ENCODE results near the gene TRAF1.

TRAF1 gene

DNA sequence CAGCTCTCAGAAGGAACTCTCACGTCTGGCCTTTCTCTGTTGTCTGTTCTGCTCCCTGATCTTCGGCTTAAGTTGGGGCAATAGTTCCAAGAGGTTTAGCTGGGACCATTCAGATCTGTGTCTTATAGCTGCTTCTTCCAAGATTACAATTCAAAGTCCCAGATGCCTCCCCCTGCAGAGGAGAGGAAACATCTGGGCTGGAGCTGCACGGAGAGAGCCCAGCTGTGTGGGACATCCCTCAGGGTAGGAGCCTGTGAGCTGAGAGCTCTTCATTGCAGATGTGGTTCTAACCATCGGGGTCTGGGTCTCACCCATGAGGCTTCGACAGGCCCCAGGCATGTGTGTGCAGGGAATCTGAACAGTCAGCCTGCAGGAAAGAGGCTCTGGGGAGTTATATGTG lies 40.6 kb downstream of the TRAF1 start:
- no peak for DNase-seq

DNA sequence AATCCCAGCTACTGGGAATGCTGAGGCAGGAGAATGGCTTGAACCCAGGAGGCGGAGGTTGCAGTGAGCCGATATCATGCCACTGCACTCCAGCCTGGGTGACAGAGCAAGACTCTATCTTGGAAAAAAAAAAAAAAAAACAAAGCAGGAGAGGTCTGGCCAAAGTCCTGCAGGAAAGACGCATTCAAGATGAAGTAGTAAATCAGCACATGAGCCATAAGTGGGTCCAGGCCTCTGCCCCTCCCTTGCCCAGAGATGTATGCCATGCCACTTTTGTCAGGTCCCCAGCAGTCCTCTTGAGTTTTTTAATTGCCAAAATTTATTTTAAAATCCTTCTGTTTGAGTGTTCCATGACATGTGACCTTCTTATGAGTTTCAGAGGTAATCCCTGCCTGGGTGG lies 41.1 kb downstream of the TRAF1 start:
- no peak for DNase-seq

DNA sequence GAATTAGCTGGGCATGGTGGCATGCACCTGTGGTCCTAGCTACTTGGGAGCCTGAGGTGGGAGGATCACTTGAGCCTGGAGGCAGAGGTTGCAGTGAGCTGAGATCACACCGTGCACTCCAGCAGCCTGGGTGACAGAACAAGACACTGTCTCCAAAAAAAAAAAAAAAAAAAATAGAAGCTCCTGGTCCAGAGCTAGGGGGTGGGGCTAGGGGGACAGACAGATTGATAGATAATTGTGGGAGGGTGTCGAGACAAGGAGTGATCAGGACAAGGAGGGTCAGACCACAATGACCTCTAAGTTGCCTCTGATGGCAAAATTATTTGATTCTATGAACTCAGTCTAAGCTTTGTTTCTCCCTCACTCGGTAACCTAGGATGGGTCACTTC lies 43.0 kb downstream of the TRAF1 start:
- DNase-seq, result no peak

DNA sequence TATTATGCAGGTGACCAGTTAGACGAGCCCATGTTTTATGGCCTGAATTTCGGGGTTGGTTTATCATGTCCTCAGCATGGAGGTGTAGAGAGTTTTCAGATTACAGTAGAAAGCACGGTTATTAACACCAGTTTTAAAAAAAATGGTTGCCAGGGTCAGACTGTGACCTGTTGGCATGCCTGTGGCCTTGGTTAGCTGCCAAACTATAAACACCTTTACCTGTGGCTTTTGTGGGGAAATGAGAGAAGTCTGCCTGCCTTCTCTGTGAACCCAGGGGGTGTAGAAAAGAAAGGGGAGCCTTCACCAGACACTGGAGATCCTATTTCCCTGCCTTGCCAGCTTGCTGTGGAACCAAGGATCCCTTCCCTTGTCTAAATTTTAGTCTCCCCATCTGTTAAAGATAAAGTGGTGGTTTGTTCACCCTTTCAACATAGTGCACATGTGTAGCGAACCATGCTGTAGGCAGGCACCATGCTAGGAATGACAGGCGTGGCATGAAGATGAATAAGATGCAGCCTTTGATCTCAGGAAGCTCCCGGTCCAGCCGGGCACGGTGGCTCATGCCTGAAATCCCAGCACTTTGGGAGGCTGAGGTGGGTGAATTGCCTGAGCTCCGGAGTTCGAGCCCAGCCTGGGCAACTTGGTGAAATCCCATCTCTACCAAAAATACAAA lies 43.5 kb downstream of the TRAF1 start:
- DNase-seq, result no peak

DNA sequence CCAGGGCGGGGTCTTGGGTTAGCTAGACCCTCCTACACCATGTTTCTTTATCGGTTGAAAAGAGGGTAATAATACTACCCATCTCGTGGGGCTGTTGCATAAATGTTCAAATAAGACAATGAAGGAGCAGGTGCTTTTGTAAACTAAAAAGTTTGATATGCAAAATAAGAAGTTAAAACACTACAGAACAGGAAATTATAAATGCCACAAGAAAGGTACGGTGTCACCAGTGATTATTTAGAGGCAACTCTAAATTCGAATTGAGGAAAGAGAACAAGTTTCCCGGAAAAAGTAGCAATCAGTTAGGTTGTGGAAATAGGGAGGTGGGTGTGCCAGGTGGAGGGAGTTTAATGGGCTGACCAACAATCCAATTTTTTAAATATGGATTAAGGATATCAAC lies 47.1 kb downstream of the TRAF1 start:
- DNase-seq, result no peak

DNA sequence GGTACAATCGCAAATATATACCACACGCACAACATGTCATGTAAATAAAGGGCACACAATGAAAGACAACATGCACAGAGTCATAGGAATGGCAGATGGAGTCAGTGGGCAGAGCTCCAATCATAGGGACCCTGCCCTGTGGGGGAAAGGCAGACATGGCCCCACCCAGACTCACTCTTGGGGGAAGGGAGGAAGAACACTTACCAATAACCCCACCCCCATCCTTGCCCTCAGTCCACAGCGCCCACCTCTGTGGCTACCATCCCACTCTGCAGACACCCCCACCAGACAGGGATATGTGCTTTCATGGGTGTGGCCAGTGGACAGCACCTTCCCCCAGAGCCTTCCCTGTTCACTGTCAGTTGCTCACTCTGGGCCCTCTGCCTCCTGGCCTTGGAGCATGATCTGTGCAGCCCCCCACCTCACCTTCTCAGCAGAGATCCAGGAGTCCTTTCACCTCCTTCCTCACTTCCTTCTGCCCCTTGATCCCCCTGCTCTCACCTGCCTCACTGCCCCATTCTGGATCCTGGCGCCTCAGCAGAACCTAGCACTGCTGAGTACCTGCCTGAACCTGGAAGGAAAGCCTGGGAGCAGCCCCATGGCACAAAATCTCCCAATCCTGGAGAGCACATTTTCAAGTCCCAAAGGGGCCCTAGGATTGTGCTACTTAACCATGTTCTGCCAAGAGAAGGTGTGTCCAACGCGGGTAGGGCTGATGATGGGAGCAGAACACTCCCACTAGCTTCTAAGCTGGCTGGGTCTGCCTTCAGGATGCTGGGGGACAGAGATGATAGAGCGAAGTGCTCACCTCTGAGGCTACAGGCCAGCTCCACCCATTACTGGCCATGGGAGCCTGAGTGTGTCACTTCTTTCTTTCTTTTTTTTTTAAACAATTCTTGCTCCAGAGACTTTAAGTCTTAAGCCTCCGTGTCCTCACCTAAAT lies 48.1 kb downstream of the TRAF1 start:
- no peak for DNase-seq

DNA sequence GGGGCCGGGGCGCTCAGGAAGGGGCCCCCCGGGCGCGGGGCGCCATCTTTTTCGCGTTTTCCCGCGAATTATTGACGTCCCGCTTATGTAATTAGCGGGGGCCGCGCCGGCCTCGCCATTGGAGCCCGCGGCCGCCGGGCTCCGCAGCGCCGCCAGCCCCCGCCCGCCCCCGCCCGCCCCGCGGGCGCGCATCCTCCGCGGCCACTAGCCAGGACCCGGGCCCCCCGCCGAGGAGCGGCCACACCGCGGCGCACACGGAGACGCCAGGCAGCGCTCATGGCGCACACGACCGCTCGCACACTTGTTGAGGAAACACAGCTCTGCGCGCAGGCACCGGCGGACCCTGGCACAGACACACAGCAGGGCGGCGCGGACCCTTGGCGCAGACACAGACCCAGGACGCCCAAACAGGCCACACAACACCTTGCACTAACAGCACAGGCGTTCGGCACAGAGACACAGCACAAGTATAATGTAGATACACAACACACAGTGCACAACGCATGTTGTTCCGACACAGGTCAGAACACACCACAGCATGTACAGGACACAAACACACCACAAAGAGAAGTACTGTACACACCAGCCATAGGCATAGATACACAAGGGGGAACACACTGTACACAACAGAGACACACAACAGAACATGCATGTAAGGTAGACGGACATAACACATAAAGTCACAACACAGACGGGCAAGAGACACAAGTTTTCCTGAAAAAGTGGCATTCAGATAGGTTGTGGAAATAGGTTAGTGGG lies 49.1 kb downstream of the TRAF1 start:
- no peak for DNase-seq

DNA sequence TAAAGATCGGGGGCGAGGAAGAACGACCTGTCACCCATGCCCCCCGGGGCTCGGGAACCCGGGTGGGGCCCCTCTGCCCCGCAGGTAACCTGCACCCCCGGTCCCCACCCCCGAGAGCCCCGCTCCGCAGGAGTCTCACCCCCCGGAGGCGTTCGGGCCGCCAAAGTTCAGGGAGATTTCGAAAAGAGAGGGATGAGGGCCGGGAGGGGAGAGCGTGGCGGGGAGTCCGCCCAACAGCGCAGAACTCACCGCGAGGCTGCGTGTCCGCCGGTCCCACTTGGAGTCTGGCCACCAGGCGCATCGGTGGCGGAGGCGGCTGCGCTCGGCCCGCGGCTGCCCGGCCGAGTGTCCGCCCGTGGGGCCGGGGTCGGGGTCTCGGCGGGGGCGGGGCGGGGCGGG lies 49.8 kb downstream of the TRAF1 start, which contains the start of gene PHF19:
TSS of gene PHF19 (minus strand) at position 347 of the 399 bp plus-strand sequence. CDS start 2,447 bp downstream, outside the sequence.
- DNase-seq, result no peak

DNA sequence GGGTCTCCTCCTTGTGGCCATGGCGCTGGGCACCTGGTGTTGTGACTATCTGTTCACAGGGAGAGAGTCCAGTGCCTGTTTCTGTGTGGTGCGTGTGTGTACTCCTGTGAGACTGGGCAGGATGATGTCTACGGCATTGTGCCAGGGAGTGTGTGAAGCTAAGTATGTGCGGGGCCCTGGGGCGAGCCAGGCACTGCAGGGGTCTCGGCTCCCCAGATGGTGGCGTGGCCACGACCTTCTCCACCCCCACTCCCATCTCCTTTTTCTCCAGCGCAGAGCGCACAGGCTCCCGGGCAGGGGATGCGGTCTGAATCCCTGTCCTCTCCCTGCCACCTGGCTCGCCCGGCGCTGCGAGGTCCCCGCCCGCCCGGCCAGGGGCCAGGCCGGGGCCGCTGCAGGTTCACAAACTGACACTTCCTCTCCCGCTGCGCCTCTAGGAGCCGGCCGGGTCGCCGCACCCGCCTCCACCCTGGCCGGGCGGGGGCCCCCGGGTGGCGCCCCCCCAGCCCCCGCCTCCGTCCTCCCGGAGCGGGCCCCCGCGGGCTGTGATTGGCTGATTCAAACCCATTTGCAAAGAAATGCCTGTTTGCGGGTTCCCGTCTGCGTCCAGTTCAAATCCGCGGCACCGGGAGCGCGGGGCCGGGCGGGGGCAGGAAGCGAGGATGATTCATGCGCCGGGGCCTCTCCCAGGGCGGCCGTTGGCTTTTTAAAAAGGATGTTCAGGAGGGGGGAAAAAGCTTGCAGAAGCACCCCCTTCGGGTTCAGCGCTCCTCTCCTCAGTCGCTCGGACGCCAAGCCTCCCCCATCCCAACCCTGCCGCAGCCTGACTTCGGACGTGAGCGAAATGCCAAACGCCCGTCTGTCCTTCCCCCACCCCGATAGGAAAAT lies 50.4 kb downstream of the TRAF1 start:
- DNase-seq, result peak; percentile 59

DNA sequence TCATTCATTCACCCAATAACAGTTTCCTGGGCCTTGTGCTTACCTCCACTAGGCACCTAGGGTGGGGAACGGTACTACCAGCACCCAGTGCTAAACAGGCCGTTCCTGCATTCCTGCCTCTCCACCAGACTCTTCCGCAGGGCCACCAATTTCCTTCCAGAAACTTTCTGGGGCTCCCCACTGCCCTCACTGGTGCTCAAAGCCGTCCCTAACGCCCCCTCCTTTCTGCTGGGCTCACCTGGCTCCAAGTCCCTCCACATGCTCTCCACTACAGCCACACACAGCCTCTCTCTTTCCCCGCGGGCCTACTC lies 51.0 kb downstream of the TRAF1 start:
- no peak for DNase-seq

DNA sequence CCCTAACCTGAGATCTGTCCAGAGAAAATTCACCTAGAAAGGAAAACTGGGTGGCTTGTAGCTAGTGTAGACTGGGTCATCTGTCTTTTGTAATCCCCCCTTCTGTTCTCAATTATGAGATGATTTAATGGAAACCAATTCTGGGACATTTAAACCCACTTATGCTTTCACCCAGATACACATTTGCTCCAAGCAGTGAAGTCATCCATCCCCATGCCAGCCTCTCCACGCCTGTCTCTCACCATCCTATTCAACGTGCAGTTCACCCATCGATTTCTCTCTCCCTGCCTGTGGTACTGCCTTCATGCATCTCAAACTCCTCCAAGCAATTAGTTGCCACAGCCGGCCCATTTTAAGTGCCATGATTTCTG lies 51.4 kb downstream of the TRAF1 start:
- DNase-seq, result no peak

DNA sequence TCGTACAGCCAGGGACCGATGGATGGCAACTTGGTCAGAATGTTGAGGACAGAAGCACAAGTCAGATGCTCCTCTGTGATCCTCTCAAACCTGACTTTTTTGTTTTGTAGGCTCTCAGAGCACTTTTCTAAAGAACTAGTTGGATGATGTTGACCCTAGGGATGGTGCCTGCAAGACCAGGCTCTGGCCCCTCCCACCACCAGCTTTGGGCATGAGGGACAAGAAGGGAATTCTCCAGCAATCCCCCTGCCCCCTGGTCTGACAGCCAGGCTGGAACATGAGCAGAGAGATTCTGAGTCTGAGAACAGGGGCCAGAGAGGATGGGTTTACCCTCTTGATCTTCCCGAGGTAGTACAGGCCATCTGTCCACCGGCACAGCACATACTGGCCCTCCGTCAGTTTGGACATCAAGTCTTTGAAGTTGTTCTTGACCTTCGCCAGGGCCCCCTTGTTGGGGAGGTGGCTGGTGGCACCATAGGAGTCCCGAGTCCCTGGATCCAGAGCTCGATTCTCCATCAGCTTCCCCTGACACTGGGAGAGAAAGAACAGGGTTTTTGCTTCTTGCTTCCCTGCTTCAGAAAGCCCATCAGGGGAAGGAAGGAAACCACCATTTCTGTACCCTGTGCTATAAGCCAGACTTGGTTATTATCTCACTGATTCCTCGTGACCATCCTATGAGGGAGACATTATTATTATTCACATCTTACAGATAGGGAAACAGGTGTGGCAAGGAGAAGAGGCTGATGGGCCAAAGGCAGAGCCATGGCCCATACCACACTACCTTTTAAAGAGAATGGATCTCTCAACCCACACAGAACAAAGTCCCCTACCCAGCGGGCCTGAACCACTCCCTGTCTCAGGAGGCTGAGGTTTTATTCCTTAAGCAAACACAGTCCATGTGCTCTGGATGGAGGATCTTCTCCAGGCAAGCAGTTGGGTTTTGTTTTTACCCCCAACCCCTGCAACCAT lies 52.1 kb downstream of the TRAF1 start:
- DNase-seq, result no peak

DNA sequence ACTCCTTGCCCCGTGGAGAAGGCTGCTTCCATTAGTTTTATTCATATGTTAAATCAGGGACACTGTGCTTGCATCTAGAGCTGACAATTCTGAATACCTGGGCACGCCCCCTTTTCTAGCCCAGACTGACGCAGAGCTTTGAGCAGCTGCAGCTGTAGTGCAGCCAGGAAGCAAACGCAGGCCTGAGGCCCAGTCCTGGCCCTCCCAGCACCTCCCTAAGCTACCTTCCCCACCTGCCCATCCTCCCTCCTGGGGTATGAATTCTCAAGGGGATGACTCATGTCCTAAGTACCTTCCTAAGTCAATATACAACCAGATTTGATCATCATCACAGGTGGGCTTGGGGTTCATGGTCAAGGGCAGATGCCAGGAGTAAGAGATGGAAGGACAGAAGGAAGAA lies 53.1 kb downstream of the TRAF1 start:
- DNase-seq, result no peak

DNA sequence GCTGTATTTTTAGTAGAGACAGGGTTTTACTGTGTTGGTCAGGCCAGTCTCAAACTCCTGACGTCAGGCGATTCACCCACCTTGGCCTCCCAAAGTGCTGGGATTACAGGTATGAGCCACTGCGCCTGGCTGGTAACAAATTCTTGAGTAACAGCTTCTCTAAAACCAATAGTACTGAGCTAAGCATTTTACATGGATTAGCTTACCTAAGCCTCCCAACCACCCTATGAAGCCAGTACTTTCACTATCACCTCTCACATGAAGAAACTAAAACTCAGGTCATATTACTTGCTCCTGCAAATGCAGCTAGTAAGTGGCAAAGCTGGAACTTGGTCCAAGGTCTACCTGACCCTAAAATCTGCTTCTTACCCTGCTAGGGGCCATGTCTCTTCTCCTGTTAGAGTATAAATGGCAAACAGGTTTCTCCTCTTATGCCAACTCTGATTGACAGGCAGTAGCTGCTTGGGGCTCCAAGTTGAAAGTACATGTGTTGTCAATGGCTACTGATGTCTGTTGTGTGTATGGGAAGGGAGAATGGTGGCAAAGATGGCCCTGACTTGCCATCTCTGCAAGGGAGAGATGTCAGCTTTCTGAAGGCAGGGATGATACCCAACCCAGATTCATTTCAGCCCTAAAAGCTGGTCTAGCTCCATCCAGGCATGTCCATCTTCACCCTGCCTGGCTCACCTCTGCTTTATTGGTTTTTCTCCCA lies 53.6 kb downstream of the TRAF1 start:
- DNase-seq, result no peak

DNA sequence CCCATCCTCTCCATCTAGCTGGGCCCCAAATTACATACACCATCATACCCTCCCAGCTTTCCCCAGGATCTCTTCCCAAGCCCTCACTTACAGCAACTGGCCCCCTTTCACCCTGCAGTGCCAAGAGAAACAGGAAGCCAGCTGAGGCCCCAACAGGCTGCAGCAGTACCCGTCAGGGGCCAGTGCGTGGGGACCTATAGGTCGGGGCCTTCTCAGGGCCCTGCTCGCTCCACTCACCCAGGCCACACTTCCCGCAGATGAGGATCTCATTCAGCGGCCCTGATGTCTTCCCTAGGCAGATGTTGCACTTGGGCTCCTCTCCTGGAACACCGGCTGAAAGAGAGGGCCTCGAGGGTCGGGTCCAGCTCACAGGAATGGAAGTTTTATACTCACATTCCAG lies 56.4 kb downstream of the TRAF1 start:
- DNase-seq, result no peak

DNA sequence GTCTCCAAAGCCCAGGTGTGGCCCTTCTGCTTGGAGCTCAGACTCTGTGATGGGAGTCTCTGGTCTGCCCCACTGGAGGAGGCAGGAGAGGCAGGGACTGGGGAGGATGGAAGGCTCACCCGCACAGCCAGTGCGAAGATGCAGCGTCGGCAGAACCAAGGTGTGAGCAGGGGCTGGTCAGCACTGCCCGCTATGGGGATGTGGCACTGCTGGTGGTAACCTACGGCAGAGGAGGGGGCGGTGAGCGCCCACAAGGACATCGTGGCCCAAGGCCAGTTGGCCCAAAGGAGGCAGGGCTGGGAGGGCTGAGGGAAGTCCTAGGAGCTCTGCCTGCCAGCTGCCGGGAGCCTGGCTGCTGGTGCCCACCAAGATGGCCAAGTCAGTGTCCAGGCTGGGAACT lies 56.9 kb downstream of the TRAF1 start:
- no peak for DNase-seq

DNA sequence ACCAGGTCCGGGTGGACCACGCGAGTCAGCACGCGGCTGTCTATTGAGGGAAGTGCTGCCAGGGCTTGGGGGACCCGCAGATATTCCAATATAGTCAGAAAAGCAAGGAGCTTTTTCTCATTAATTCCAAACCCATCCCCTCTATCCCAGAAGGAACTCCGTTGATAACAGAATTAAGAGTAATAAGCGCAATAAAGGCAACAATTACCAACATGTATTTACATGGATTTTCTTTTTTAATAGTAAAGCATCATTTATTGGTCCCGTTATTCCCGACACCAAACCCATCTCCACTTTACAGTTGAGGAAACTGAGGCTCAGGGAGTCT lies 57.3 kb downstream of the TRAF1 start:
- DNase-seq, result no peak

DNA sequence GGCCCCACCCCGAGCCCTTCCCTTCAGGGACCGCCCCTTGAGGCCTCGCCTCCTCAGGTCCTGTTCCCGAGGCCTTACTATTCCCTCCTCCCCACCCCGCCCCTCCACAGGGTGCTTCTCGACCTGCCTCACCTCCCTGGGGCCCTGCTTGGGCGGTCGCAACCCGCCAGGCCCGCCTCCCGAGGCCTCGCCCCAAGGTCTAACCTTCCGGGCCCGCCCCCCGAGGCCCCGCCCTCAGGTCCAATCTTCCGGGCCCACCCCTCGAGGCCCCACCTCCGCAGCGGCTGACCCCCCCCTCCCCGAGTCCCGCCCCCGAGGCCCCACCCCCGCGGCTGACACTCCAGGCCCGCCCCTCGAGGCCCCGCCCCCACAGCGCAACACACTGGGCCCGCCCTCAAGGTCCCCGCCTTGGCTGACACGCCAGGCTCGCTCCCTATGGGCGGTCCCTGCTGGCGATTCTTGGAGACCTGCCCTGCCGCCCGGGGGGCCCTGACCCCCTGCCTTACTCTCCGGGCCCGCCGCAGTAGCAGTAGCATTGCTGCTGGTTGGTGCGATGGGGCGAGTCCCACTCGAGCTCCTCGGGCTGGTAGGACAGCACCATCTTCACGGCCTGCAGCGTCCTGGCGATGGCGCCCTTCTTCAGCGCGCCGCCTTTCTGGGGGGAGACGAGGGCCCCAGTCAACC lies 57.8 kb downstream of the TRAF1 start:
- DNase-seq, result no peak

DNA sequence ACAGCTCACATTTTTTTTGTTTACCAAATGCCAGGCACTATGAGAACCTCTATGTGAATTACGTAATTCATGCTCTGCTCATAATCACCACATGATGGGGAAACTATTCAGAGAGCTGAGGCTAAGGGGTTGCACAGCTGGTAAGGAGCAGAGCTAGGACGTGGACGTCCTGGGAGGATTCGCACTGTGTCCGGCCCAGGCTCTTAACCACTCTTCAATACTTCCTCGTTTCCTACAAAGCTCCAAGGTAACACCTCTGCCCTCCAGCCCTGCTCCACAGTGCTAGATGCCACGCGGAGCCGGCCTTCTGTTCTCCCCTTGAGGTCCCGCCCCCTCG lies 58.3 kb downstream of the TRAF1 start:
- no peak for DNase-seq

DNA sequence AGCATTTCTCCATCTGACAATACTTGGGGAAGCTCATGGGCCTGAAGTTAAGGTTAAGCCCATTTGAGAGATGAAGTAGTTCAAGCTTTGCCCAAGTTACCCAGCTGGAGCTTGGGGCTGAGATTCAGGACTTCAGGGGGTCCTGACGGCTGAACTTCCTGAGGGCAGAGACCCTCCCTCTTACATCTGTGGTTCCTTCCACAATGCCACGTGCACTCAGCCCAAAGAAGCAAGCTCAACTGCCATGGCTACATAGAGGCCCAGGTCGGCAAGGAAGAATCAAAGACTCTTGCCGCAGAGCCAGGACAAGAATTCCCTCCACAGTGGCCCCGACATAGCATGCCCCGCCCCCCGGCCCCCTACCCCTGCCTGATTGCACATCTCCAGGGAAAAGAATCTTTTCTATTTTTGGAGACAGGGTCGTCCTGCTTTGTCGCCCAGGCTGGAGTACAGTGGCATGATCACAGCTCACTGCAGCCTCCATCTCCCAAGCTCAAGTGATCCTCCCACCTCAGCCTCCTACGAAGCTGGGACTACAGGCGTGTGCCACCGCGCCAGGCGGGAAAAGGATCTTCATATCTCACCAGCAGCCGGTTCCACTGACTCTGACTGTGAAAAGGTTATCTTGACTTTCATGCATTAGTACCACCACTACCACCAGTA lies 58.8 kb downstream of the TRAF1 start:
- DNase-seq, result no peak

All from NCI-H2081 treated with DMSO at 0.1 percent for 48 hours (cell line).